ENCODE data around the gene TAS2R39. TPM values are rescaled to one million over a fixed set of nuclear protein-coding genes. Genes with fewer than 3 reads are reported as not detected.

The TAS2R39 gene
- total and polyA plus RNA-seq, 2 experiments from 2014 or later = 0.21 TPM; not detected in 1

DNA sequence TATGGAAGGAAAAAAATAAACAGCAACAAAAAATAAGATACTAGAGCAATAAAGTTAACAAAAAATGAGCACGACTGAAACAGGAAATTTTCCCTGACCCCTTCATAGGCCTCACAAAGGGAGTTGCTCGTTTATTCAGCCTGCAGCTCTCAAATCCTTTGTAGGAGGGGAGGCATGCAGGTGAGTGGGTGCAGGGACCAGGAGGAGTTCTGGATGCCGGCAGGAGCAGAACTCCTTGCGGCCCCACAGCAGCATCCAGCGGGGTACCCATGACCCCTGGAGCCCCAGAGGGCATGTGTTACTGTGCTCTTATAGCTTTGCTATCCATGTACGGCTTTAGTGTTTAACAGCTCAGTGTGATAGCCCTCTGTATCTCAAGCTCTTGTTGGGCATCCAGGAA is 5.8 kb downstream of the TAS2R39 start:
- peak overlapping the region; percentile 57 for H2AFZ ChIP-seq
- peaks cover 15% of the 10 kb centered on the region; the same call in 1 of the 2 replicates for H3K4me1 ChIP-seq (ENCODE audit: insufficient read depth)
- H3K4me3 ChIP-seq = no peak overlapping the region
- no peak overlapping the region for H3K27ac ChIP-seq (ENCODE audit: low read depth)
- H3K4me3 Mint-ChIP-seq = no peak overlapping the region
- H3F3A ChIP-seq (replicated peaks; ENCODE audit: low read depth) = no peaks in the 10 kb centered on the region
- no peaks in the 10 kb centered on the region for H3K27me3 ChIP-seq (ENCODE audit: insufficient read depth)
- TF ChIP-seq EZH2 (IDR thresholded peaks at IDR 0.05; ENCODE audit: low read depth, unreplicated experiment) = no peak
- no peak for TF ChIP-seq CREB1 (CRISPR knock-in tag; IDR thresholded peaks at IDR 0.05; ENCODE audit: low read depth)
- no peak for TF ChIP-seq EZH2phosphoT487 (IDR thresholded peaks at IDR 0.05; ENCODE audit: unreplicated experiment)
- TF ChIP-seq ZNF331 (CRISPR knock-in tag; IDR thresholded peaks at IDR 0.05; ENCODE audit: low read depth) = no peak
- no peak for TF ChIP-seq NANOG (IDR thresholded peaks at IDR 0.05; ENCODE audit: borderline replicate concordance)
- TF ChIP-seq, protein P1, sequence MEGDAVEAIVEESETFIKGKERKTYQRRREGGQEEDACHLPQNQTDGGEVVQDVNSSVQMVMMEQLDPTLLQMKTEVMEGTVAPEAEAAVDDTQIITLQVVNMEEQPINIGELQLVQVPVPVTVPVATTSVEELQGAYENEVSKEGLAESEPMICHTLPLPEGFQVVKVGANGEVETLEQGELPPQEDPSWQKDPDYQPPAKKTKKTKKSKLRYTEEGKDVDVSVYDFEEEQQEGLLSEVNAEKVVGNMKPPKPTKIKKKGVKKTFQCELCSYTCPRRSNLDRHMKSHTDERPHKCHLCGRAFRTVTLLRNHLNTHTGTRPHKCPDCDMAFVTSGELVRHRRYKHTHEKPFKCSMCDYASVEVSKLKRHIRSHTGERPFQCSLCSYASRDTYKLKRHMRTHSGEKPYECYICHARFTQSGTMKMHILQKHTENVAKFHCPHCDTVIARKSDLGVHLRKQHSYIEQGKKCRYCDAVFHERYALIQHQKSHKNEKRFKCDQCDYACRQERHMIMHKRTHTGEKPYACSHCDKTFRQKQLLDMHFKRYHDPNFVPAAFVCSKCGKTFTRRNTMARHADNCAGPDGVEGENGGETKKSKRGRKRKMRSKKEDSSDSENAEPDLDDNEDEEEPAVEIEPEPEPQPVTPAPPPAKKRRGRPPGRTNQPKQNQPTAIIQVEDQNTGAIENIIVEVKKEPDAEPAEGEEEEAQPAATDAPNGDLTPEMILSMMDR (conservative IDR thresholded peaks at IDR 0.05; ENCODE audit: low read depth in 2 of 2) = no peak
- TF ChIP-seq ZNF114 (CRISPR knock-in tag; IDR thresholded peaks at IDR 0.05) = no peak
- TF ChIP-seq JUNB (IDR thresholded peaks at IDR 0.05; ENCODE audit: unreplicated experiment) = no peak
- TF ChIP-seq, protein P2, sequence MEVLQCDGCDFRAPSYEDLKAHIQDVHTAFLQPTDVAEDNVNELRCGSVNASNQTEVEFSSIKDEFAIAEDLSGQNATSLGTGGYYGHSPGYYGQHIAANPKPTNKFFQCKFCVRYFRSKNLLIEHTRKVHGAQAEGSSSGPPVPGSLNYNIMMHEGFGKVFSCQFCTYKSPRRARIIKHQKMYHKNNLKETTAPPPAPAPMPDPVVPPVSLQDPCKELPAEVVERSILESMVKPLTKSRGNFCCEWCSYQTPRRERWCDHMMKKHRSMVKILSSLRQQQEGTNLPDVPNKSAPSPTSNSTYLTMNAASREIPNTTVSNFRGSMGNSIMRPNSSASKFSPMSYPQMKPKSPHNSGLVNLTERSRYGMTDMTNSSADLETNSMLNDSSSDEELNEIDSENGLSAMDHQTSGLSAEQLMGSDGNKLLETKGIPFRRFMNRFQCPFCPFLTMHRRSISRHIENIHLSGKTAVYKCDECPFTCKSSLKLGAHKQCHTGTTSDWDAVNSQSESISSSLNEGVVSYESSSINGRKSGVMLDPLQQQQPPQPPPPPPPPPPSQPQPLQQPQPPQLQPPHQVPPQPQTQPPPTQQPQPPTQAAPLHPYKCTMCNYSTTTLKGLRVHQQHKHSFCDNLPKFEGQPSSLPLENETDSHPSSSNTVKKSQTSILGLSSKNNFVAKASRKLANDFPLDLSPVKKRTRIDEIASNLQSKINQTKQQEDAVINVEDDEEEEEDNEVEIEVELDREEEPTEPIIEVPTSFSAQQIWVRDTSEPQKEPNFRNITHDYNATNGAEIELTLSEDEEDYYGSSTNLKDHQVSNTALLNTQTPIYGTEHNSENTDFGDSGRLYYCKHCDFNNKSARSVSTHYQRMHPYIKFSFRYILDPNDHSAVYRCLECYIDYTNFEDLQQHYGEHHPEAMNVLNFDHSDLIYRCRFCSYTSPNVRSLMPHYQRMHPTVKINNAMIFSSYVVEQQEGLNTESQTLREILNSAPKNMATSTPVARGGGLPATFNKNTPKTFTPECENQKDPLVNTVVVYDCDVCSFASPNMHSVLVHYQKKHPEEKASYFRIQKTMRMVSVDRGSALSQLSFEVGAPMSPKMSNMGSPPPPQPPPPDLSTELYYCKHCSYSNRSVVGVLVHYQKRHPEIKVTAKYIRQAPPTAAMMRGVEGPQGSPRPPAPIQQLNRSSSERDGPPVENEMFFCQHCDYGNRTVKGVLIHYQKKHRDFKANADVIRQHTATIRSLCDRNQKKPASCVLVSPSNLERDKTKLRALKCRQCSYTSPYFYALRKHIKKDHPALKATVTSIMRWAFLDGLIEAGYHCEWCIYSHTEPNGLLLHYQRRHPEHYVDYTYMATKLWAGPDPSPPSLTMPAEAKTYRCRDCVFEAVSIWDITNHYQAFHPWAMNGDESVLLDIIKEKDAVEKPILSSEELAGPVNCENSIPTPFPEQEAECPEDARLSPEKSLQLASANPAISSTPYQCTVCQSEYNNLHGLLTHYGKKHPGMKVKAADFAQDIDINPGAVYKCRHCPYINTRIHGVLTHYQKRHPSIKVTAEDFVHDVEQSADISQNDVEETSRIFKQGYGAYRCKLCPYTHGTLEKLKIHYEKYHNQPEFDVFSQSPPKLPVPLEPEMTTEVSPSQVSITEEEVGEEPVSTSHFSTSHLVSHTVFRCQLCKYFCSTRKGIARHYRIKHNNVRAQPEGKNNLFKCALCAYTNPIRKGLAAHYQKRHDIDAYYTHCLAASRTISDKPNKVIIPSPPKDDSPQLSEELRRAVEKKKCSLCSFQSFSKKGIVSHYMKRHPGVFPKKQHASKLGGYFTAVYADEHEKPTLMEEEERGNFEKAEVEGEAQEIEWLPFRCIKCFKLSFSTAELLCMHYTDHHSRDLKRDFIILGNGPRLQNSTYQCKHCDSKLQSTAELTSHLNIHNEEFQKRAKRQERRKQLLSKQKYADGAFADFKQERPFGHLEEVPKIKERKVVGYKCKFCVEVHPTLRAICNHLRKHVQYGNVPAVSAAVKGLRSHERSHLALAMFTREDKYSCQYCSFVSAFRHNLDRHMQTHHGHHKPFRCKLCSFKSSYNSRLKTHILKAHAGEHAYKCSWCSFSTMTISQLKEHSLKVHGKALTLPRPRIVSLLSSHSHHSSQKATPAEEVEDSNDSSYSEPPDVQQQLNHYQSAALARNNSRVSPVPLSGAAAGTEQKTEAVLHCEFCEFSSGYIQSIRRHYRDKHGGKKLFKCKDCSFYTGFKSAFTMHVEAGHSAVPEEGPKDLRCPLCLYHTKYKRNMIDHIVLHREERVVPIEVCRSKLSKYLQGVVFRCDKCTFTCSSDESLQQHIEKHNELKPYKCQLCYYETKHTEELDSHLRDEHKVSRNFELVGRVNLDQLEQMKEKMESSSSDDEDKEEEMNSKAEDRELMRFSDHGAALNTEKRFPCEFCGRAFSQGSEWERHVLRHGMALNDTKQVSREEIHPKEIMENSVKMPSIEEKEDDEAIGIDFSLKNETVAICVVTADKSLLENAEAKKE (CRISPR knock-in tag; IDR thresholded peaks at IDR 0.05) = no peak
- TF ChIP-seq, protein P3, sequence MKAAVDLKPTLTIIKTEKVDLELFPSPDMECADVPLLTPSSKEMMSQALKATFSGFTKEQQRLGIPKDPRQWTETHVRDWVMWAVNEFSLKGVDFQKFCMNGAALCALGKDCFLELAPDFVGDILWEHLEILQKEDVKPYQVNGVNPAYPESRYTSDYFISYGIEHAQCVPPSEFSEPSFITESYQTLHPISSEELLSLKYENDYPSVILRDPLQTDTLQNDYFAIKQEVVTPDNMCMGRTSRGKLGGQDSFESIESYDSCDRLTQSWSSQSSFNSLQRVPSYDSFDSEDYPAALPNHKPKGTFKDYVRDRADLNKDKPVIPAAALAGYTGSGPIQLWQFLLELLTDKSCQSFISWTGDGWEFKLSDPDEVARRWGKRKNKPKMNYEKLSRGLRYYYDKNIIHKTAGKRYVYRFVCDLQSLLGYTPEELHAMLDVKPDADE (IDR thresholded peaks at IDR 0.05) = no peak
- TF ChIP-seq POLR2AphosphoS5 (IDR thresholded peaks at IDR 0.05; ENCODE audit: low read depth) = no peak
- TF ChIP-seq, protein P4, sequence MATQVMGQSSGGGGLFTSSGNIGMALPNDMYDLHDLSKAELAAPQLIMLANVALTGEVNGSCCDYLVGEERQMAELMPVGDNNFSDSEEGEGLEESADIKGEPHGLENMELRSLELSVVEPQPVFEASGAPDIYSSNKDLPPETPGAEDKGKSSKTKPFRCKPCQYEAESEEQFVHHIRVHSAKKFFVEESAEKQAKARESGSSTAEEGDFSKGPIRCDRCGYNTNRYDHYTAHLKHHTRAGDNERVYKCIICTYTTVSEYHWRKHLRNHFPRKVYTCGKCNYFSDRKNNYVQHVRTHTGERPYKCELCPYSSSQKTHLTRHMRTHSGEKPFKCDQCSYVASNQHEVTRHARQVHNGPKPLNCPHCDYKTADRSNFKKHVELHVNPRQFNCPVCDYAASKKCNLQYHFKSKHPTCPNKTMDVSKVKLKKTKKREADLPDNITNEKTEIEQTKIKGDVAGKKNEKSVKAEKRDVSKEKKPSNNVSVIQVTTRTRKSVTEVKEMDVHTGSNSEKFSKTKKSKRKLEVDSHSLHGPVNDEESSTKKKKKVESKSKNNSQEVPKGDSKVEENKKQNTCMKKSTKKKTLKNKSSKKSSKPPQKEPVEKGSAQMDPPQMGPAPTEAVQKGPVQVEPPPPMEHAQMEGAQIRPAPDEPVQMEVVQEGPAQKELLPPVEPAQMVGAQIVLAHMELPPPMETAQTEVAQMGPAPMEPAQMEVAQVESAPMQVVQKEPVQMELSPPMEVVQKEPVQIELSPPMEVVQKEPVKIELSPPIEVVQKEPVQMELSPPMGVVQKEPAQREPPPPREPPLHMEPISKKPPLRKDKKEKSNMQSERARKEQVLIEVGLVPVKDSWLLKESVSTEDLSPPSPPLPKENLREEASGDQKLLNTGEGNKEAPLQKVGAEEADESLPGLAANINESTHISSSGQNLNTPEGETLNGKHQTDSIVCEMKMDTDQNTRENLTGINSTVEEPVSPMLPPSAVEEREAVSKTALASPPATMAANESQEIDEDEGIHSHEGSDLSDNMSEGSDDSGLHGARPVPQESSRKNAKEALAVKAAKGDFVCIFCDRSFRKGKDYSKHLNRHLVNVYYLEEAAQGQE (IDR thresholded peaks at IDR 0.05; ENCODE audit: unreplicated experiment) = no peak
- TF ChIP-seq STAT1 (IDR thresholded peaks at IDR 0.05; ENCODE audit: unreplicated experiment) = no peak
- no peaks in the 10 kb centered on the region for H3K36me3 Mint-ChIP-seq (ENCODE audit: low read depth)
- H3K9me3 Mint-ChIP-seq = no peaks in the 10 kb centered on the region
- H3K27me3 Mint-ChIP-seq (ENCODE audit: insufficient read depth, low read depth, poor library complexity) = no peaks in the 10 kb centered on the region
- H3K27ac Mint-ChIP-seq = no peak overlapping the region
- no peaks in the 10 kb centered on the region for H3K36me3 ChIP-seq (ENCODE audit: insufficient read depth)
- H4K20me1 ChIP-seq (replicated peaks; ENCODE audit: insufficient read depth) = no peaks in the 10 kb centered on the region
- H3K9me2 ChIP-seq (ENCODE audit: insufficient read depth) = no peaks in the 10 kb centered on the region
- H3K79me2 ChIP-seq (replicated peaks; ENCODE audit: insufficient read depth) = no peaks in the 10 kb centered on the region
- ATAC-seq (peak; percentile 82), DNase-seq (ENCODE audit: low spot score) (peak; percentile 36)
- peaks cover 8% of the 10 kb centered on the region; the same call in 2 of the 3 replicates for H3K4me1 Mint-ChIP-seq
- no peak overlapping the region for H3K4me2 ChIP-seq

Measured in GM23338 (cell line).